HG03045 (cell line): ENCODE data around the gene SYCN.

ENCODE experiments used
- ATAC-seq: cut with Tn5 transposase; IDR thresholded peaks from one replicate; pipeline ENCODE4 v1.9.1; 2021; ENCODE audit warnings: mild to moderate bottlenecking, moderate library complexity; ENCODE audit not compliant: unreplicated experiment

SYCN gene

DNA sequence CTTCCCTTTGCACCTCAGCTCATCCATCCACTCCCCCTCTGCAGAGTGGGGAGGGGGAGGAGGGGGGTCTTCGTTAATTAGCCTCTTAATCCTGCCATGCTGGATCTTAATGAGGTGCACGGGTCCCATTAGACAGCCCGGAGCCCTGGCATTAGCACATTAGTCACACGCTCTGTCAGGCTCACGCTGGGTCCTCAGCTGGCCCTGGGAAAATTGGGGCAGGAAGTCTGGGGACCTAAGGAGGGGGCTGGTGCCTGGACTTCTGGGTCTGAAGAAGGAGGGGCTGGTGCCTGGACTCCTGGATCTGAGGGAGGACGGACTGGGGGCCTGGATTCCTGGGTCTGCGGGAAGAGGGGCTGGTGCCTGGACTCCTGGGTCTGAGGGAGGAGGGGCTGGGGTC, 7.7 kb downstream of the SYCN start:
- ATAC-seq, result no peak

- ATAC-seq, result no peak
Measured at GRCh38 chr19:39195755-39196154, 8.3 kb downstream of the SYCN start.

- no peak for ATAC-seq
Measured at GRCh38 chr19:39194832-39195542, 9.1 kb downstream of the SYCN start.

DNA sequence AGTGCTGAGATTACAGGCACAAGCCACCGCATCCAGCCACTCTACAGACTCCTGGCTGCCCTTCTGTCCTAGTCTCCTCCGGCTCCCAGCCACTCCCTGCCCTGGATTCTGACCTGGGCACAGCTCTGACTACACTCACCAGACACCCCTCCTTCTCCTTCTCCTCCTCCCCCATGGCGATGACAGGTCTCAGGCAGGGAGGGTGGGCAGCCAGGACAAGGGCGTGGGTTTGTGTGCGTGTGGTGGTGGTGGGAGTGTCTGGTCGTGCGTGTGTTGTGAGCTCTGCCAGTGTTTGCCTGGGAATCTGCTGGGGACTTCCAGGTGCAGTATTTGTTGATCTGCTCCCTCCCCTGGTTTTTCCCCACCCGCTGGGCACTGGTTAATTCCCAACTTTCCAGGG, 10.3 kb downstream of the SYCN start:
- no peak for ATAC-seq

DNA sequence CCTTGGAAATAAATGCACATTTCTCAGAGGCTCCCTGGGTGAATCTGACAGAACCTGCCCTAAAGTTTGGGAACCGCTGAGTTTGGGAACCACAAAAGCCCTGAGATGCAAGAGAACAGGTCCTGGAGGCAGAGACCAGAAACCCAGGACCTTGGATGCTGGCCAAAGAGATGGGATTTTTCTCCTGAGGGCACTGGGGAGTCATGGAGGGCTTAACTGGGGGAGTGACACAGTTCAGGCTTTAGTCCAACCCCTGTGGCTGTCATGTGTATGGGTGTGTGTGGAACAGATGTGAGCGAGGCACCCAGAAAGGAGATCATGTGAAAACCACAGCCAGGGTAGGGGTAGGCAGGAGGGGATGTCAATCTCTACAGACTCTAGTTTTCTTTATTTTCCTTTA, 11.2 kb downstream of the SYCN start:
- ATAC-seq, result no peak

DNA sequence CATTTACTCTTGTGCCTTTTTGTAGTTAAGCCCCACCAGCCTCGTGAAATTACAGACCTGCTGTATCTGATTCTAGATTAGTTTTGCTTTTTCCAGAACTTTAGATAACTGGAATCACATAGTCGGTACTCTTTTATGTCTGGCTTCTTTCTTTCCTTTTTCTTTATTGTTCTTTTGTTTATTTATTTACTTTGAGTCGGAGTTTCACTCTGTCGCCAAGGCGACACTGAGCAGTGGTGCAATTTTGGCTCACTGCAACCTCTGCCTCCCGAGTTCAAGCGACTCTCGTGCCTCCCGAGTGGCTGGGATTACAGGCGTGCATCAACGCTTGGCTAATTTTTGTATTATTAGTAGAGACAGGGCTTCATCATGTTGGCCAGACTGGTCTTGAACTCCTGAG, 13.3 kb downstream of the SYCN start:
- no peak for ATAC-seq

GRCh38 chr19:39188960-39189359, 15.1 kb downstream of the SYCN start:
- ATAC-seq, result no peak

DNA sequence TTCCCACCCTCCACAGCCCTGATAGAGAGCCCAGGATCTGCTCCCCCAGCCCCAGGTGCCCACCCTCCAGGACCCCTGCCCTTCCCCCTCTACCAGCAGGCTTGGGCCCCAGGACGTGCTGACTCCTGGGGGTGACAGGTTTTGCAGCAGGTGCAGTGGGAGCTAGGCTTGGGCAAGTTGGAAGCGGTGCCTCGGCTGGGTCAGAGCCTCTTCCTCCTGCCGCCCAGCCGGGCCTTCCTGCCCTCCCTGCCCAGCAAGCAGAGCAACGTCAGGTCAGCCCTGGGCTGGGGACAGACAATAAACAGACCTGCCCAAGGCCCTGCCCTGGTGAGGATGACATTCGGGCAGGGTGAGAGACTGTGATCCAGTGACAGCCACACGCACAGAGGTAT, 16.5 kb downstream of the SYCN start:
- ATAC-seq, result no peak

- no peak for ATAC-seq
Measured at GRCh38 chr19:39186391-39186790, 17.7 kb downstream of the SYCN start.

DNA sequence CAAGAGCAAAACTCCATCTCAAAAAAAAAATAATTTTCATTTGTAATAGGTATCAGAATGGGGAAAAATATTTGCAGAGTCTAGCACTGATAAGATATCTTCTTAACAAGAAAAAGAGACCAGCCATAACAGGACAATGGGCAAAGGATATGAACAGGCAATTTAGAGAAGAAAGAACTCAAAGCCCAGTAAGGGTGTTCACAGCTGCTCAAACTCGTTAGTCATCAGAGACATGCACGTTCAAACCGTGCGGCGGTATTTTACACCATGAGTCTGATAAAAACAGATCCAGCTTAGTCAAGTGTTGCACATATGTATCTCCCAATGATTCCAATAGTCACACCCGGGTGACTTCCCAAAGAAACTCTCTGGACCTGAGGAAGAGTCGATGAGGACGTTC, 21.0 kb downstream of the SYCN start:
- no peak for ATAC-seq

DNA sequence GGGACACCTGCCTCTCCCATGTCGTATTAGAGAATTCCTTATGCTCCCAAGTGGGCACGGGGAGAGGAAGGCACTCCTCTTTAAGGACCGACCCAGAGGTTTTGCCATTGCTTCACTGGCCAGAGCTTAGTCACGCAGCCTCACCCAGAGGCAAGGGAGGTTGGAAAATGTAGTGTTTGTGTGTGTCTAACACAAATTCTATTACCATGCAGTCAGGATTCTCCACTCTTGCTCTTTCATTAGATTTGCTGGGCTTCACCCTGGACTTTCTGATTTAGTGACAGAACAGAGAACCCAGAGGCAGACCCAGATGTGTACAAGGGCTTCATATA, 21.9 kb downstream of the SYCN start:
- ATAC-seq, result no peak

DNA sequence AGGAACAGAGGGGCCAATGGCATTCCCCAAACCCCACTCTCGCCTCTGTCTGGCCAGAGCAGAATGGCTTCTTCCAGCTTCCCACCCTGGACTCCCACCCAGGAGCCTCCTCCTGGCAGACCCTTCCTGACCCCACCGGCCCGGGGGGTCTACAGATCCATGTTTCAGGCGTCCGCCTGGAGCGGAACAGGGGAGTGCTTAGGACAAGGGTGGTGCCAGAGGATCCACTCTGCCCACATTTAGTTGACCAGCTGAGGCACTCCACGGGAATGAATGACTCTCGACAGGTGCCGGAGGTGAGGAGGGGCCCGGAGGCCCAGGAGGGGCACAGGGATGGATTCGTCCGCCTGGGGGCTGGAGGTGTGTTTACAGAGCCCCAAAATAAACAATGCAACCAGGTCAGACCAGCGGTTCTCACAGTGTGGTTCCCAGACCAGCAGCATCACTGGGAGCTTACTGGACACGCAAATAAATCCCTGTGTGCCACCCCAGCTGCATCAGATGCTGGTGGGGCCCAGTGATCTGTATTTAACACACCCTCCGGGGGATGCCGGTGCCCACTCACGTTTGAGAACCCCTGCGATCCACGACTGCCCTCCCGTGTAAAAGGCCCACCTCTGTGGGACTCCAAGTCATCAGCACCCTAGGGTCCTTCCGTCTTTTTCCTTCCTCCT, 22.4 kb downstream of the SYCN start:
- ATAC-seq, result no peak

DNA sequence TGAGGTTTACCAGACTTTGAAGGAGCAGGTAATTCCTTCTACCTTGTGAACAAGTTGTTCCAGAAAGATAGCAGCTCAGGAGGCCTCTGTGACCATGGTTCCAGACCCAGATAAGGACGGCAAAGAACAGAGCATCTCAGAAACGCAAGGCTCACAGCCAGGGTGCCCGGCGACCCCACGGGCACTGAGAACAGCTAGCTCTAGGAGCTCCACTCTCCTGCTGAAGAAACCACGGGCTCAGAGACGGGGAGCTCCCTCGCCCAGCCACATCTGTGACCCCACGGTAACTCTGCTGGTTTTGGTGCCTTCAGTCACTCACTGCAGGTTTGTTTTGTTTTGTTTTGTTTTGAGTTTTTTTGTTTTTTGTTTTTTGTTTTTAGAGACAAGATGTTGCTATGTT, 23.3 kb downstream of the SYCN start:
- no peak for ATAC-seq

DNA sequence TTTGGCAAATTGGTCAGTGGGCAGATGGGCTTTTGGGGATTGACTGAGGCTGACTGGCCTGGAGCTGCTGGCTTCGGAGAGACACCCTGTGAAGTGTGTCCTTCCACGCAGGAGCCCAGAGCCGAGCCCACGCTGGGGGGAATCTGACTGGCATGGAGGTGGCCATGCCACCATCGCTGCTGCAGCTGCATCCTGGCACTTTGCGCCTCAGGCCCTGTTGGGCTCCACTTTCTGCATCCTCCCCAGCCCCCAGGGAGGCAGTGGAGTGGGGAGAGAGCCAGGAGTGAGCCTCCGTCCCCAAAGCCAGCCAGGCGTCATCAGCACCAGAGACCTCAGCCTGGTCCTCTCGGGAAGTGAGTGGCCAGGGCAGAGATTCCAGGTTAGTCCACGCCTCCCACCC, 24.3 kb downstream of the SYCN start:
- ATAC-seq, result no peak

- no peak for ATAC-seq
Measured at GRCh38 chr19:39178296-39179006, 25.6 kb downstream of the SYCN start.

- no peak for ATAC-seq
Measured at GRCh38 chr19:39177736-39178135, 26.3 kb downstream of the SYCN start.

- no peak for ATAC-seq
Measured at GRCh38 chr19:39177110-39177699, 26.9 kb downstream of the SYCN start.

DNA sequence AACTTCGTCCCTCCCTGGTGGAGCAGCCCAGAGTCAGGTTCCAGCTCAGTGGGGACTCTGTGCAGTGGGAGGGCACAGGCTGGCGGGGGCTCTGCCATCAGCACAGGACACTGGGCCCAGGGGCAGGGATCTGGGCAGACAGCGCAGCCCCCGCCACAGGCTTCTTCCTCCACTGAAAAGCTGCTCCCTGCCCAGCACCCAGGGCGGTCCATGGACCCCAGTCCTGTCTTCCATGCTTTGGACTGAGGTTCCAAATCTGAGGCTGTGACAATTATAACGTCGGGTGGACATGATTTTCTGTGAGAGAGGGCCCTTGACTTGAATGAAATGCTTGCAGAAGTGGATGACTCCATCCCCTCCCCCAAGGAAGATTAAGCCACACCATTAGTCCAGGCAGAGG, 28.5 kb downstream of the SYCN start:
- ATAC-seq, result no peak

DNA sequence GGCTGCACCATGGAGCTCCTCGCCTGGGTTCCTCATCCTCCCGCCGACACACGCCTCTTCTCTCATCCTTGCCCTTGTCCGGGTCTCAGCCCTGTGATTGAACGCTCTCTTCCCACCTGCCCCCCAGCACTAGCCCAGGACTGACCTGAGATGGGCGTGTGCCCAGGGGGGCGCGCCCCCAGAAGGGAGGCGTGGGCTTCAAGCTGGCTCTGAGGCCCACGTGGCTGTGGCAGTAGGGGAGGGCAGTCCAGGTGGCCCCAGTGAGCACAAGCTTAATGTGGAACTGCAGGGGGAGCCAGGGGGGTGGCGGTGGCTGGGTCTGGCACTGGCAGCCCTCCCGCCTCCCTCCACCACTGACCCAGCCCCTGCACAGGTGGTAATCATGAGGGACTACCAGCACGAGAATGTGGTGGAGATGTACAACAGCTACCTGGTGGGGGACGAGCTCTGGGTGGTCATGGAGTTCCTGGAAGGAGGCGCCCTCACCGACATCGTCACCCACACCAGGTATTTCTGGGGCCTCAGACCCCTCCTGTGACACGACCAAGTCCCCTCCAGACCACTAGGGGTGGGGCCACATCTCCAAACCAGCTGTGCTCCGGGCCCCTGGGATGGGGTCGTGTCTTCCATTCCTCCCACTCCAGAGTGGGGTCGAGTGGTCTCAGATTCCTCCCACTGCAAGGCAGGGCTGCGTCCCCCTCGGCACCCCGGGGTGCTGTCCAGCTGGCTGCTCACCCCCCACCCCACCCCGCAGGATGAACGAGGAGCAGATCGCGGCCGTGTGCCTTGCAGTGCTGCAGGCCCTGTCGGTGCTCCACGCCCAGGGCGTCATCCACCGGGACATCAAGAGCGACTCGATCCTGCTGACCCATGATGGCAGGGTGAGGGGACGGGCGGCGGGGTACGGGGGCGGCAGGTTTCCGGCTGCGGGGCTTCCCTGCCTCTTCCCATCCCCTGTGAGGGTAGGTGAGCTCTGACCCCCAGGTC, 29.2 kb downstream of the SYCN start:
- no peak for ATAC-seq

- no peak for ATAC-seq
Measured at GRCh38 chr19:39174142-39174541, 29.9 kb downstream of the SYCN start.

GRCh38 chr19:39173502-39173991, 30.5 kb downstream of the SYCN start:
- ATAC-seq, result no peak
